ENCODE results near the gene RAD51B.

Gene RAD51B

GRCh38 chr14:68349900-68350629 lies 530.5 kb downstream of the RAD51B start:
- no peak for DNase-seq

- DNase-seq, result no peak
These were observed 535.8 kb downstream of the RAD51B start for GRCh38 chr14:68355415-68355814.

GRCh38 chr14:68357777-68358176 lies 538.2 kb downstream of the RAD51B start:
- DNase-seq, result no peak

- no peak for DNase-seq
These were observed 538.9 kb downstream of the RAD51B start for GRCh38 chr14:68358500-68358899.

- DNase-seq, result no peak
These were observed 539.6 kb downstream of the RAD51B start for GRCh38 chr14:68359022-68359836.

GRCh38 chr14:68359837-68360552 lies 540.4 kb downstream of the RAD51B start:
- peak; percentile 8 for DNase-seq

GRCh38 chr14:68361231-68361630 lies 541.7 kb downstream of the RAD51B start:
- DNase-seq, result no peak

GRCh38 chr14:68362846-68363245 lies 543.3 kb downstream of the RAD51B start:
- no peak for DNase-seq

GRCh38 chr14:68363466-68363842 lies 543.9 kb downstream of the RAD51B start:
- no peak for DNase-seq

- no peak for DNase-seq
These were observed 544.5 kb downstream of the RAD51B start for GRCh38 chr14:68363843-68364767.

GRCh38 chr14:68364792-68365192 lies 545.2 kb downstream of the RAD51B start:
- DNase-seq, result no peak

- DNase-seq, result no peak
These were observed 545.6 kb downstream of the RAD51B start for GRCh38 chr14:68365228-68365627.

- no peak for DNase-seq
These were observed 547.1 kb downstream of the RAD51B start for GRCh38 chr14:68366656-68367055.

- DNase-seq, result no peak
These were observed 548.0 kb downstream of the RAD51B start for GRCh38 chr14:68367536-68367935.

- peak; percentile 51 for DNase-seq
These were observed 549.3 kb downstream of the RAD51B start for GRCh38 chr14:68368850-68369249.

GRCh38 chr14:68369281-68370056 lies 549.9 kb downstream of the RAD51B start:
- DNase-seq, result peak; percentile 7

GRCh38 chr14:68370057-68370360 lies 550.4 kb downstream of the RAD51B start:
- DNase-seq, result no peak

GRCh38 chr14:68372368-68372767 lies 552.8 kb downstream of the RAD51B start:
- DNase-seq, result no peak

- no peak for DNase-seq
These were observed 553.6 kb downstream of the RAD51B start for GRCh38 chr14:68373124-68373646.

- DNase-seq, result no peak
These were observed 554.4 kb downstream of the RAD51B start for GRCh38 chr14:68373847-68374444.

- no peak for DNase-seq
These were observed 555.1 kb downstream of the RAD51B start for GRCh38 chr14:68374682-68375081.
